Amygdala (tissue), 56 donors: ENCODE data around the gene SHKBP1.

Source experiments
- DNase-seq, 56 donors: peaks; one replicate each; lab custom pipeline; 2025; lab: John Stamatoyannopoulos, UW

The SHKBP1 gene

DNA sequence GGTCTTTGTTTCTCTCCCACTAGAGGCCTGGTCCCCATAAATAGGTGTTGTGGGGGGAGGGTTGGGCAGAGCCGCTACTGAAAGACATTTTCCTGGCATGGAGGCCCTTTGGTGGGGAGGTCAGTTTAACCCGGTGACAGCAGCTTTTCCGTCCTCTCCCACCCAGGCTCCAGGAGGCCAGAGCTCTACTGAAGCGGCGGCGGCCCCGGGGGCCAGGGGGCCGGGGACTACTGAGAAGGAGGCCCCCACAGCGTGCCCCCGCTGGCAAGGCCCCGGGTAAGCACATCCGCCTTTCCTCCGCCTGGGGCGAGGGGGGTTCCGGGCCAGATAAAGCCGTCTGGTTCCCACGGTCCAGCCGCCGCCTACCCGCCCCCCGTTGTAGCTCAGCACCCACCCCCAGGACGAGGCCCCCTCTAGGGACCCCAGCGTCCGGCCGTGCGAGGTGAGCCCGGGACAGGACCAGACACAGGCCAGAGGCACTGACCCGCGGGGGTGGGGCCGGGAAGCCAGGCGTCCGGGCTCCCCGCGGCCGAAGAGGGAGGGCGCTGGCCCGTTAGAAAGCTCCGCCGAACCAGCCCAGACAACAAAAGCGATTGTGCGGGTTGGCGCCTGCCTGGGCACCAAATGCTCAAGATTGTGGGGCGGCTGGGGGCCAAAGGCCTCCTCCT, 23.4 kb downstream of the SHKBP1 start:
- DNase-seq: peak in 22 of 56 donors; percentile 20 to 69 (median 40)

DNA sequence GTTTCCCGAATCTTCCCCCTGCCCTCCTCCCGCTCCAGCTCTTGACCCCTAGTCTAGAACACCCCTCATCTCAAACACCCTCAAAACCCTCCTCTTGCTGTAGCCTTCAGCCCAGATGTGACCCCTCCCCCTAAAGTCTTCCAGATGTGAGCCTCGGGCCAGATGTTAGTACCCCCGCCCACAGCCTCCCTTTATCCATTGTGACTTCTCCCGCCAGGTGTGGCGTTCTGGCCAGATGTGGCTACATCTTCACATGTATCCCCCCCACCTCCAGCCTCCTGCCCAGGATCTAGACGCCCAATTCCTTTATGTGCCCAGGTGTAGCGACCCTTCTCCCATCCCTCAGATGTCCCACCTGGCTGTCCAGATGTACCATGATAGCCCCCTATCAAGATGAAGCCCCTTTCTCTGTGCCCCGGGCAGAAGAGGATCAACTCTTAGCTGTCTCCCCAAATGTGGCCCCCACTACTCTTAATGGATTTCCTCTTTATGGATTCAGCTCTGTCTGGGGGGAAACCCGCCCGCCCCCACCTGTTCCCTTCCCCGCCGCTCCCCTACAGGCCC, 24.0 kb downstream of the SHKBP1 start:
- DNase-seq: no peak

DNA sequence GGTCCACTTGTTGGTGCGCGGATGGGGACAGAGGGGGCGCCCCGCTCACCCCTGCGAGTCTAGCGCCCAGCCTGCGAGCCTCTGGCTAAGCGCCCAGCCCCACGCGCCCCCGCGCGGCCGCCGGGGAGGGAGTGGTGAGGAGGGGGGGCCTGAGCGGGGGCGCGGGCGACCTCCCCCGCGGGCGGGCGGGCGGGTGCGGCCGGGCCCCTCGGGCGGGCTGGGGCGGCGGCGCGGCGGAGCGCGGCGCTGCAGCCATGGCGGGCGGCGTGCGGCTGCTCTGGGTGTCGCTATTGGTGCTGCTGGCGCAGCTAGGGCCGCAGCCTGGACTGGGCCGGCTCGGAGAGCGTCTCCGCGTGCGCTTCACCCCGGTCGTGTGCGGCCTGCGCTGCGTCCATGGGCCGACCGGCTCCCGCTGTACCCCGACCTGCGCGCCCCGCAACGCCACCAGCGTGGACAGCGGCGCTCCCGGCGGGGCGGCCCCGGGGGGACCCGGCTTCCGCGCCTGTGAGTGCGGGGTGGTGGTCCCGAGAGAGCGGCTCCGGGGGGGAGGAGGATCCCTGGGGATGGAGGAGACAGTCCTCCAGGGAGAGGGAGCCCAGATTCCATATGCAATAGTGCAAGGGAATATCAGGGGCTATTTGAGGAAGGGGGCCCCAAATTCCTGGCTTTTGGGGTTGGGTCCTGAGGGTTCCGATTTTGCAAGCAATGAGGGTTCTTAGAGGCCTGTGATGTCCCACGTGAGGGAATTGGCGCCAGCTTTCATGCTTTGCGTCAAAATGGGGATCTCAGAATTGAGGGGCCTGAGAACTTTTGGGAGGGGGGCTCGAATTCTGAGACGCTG, 24.7 kb downstream of the SHKBP1 start, which contains the start of gene LTBP4:
Gene LTBP4 (plus strand): TSS at position 236 of the 841 bp plus-strand sequence. CDS start 19 bp downstream, at position 255.
- DNase-seq: peak in 13 of 56 donors; percentile 13 to 59 (median 23)

DNA sequence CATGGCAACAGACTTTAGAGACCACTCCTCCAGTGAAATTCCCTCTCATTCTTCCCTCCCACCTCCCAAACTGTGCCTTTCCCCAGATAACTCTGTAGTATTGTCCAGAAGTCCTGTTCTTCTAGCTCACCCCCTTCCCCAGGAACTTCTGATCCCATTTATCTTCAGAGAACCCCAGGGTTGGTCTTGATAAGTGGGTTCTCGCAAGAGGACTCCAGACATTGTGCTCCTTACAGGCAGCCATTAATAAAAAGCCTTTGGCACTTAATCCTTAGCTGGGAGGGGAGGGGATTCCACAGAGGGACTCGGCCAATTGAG, 26.4 kb downstream of the SHKBP1 start:
- DNase-seq: no peak

DNA sequence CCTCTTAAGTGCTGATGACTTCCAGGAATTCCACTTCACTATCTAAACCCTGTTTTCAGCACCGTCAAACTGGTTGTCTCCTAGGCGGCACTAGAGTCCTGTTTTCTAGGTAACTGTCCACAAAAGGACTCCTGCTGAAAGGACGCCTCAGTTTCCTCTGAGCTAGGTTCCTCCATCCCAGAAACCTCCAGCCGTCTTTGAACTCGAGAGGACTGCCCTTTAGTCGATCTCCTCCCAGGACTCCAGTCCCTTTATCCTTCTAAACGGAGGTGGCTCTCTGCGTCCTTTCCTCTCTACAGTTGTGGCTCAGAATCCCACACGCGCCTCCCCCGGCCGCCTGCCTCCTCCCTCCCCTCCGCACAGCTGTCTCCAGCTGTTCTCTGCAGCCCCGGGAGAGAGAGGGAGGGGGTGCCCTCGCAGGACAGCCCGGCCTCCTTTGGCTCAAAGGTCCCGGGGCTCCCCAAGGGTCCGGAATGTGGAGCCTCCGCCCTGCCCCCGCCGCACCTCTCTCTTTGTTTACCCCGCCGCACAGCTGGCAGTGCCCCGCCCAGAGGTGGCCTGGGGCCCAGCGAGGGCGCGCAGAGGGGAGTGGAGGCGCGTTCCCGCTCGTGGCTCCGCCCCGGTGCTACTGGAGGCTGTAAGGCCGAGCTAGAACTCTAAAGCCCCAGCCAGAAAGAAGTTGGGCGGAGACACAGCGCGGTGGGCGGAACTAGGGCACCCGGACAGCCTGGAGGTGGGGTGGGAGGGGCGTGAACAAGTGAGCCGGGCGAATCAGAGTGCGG, 26.9 kb downstream of the SHKBP1 start:
- peak in 51 of 56 donors; percentile 22 to 94 (median 70) for DNase-seq

DNA sequence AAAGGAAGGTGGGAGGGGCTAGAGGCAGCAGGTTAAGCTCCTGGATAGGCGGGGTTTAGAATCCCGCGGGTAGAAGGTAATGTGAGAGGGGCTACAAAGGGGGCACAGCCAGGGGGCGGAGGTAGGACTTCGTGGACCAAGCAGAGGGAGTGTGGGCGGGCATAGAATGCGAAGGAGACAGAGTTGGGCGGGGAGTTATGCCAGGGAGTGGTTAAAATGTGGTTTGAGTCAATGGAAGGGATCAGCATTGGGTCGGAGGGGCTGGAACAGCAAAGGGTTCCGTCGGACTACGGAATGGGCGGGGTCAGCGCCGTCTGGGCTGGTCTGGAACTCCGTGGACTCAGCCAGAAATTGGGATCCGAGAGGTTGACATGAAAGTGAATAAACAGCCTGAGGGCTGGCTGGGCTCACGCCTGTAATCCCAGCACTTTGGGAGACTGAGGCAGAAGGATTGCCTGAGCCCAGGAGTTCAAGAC, 27.5 kb downstream of the SHKBP1 start:
- no peak for DNase-seq

DNA sequence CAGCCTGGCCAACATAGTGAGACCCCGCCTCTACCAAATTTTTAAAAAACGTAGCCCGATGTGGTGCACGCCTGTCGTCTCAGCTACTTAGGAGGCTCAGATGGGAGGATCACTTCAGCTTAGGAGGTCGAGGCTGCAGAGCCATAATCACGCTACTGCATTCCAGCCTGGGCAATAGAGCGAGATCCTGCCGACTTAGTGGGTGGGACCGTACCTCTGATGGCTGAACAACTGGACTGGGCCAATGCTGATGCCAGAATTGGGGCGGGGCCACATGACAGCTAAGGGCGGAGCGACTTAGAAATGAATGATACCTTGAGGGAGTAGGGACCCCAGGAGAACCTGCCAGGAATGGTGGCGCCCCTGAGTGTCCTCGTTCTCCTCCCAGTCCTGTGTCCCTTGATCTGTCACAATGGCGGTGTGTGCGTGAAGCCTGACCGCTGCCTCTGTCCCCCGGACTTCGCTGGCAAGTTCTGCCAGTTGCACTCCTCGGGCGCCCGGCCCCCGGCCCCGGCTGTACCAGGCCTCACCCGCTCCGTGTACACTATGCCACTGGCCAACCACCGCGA, 28.1 kb downstream of the SHKBP1 start:
- no peak for DNase-seq

DNA sequence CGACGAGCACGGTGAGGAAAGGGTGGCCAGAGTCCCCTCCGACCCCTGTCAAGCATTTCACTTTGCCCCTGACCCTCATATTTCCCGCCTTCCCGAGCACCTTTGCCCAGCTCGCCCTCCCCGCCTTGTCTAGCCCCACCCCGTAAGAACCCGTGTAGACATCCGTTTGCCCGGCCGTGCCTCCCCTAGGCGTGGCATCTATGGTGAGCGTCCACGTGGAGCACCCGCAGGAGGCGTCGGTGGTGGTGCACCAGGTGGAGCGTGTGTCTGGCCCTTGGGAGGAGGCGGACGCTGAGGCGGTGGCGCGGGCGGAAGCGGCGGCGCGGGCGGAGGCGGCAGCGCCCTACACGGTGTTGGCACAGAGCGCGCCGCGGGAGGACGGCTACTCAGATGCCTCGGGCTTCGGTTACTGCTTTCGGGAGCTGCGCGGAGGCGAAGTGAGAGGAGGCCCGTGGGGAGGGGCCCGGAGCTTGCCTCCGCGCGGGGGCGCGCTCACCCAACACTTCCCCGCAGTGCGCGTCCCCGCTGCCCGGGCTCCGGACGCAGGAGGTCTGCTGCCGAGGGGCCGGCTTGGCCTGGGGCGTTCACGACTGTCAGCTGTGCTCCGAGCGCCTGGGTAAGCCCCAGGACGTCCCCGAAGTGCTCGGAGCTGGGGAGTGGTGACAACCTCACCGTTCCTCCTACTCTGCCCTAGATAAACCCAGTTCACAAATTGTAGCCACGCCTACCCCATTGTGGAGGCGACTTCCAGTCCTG, 28.7 kb downstream of the SHKBP1 start:
- peak in 24 of 56 donors; percentile 15 to 65 (median 40) for DNase-seq

DNA sequence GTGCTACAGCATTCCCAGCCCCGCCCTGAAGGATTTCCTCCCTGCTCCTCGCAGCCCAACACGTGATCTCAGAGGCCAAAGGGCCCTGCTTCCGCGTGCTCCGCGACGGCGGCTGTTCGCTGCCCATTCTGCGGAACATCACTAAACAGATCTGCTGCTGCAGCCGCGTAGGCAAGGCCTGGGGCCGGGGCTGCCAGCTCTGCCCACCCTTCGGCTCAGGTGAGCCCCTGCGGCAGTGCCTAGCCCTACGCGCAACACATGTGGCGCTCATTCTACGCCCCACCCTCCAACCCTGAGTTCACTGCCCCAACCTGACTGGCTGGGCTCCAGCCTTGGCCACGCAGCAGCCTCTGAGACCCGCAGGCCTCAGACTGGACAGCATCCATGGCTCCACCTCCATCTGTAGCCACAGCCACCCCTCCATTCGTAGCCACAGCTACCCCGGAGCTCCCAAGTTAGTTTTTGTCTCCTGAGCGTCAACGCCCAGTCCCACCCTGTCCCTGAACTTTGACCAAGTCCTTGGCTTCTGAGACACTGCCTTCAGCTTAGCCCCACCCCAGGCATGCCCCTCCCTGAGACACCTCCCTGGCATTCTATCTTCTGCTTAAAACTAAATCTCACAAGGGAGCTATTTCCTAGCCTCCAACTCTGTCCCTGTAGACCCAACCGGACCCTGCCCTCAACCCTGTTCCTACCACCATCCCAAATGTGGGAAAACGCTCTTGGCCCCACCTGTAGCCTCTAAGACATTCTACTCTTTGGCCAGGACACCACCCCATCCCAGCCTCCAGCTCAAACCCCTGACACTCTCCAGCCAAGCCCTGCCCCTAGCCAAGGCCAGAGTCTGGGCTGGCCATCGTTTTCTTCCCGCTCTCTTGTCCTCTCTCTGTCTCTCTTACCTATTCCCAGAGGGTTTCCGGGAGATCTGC, 30.9 kb downstream of the SHKBP1 start:
- DNase-seq: no peak

DNA sequence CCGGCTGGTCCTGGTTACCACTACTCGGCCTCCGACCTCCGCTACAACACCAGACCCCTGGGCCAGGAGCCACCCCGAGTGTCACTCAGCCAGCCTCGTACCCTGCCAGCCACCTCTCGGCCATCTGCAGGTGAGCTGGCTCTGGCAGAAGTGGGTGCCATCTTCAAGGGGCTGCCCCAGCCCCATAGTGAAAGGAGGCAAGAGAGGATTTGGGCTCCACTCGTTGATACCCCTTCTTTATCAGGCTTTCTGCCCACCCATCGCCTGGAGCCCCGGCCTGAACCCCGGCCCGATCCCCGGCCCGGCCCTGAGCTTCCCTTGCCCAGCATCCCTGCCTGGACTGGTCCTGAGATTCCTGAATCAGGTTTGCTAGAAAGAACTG, 31.6 kb downstream of the SHKBP1 start:
- no peak for DNase-seq

DNA sequence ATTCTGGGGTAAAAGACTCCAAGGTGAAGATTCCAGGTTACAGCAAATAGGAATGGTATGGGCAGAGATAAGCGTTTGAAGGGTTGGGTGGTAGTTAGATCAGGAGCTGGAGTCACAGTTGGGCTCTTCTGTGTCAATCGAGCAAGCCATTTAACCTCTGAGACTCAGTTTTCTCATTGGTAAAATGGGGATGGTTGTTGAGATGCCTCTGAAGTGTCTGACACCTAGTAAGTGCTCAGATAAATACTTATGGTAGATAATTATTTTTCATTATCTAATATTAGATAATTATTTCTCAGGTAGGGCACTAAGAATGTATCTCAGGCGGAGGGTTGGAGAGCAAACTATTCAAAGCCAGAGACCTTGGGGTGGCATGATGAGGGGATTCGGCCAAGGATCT, 32.3 kb downstream of the SHKBP1 start:
- no peak for DNase-seq

DNA sequence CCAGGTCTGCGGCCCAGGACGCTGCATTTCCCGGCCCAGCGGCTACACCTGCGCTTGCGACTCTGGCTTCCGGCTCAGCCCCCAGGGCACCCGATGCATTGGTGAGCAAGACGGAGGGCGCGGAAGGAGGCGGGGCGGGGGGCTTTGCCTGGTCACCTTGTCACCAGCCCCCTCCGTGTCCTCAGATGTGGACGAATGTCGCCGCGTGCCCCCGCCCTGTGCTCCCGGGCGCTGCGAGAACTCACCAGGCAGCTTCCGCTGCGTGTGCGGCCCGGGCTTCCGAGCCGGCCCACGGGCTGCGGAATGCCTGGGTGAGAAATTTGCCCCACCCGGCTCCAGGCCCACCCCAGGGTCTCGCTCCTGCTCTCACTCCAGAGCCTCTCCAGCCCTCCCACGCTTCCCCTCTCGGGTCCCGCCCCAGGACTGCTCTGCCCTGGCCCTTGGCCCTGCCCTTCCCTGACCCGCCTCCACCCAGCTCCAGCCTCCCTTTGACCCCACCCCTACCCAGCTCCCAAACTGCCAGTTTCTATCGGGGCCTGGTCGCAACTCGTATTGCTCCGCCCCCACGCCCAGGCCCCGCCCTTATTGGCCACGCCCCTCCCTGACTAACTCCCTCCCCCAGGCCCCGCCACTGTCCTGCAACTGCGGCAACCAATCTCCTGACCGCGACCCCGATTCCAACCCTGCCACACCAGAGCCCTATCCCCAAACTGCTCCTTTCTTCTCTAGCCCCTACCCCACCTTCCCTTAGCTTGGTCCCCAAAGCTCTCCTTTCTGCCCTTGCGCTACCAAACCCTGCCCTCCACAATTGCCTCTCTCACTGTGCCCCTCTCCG, 33.1 kb downstream of the SHKBP1 start:
- peak in 38 of 56 donors; percentile 15 to 85 (median 50) for DNase-seq

DNA sequence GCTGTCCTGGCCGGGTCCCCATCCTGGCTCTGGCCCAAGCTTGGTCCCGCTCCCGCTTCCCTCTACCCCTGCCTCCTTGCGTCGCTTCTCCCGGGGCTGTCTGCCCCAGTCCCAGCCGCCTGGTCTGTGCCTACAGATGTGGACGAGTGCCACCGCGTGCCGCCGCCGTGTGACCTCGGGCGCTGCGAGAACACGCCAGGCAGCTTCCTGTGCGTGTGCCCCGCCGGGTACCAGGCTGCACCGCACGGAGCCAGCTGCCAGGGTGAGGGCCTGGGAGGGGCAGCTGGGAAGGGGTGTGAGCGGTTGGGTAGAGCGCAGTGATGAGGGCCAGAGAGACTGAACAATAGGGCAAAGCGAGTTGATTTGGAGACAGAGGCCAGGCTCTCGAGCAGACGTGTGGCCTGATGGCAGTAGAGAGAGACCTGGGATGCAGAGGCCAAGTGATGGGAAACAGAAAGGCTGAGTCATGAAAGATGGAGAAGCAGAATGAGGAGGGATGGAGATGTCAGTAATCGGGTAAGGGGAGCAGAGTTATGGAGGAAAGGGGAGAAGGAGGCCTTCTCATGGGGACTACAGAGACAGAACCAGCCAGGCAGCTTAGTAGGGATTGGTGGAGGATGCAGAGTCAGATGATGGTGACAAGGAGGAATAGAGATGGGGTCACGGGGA, 33.9 kb downstream of the SHKBP1 start:
- peak in 19 of 56 donors; percentile 16 to 68 (median 46) for DNase-seq

DNA sequence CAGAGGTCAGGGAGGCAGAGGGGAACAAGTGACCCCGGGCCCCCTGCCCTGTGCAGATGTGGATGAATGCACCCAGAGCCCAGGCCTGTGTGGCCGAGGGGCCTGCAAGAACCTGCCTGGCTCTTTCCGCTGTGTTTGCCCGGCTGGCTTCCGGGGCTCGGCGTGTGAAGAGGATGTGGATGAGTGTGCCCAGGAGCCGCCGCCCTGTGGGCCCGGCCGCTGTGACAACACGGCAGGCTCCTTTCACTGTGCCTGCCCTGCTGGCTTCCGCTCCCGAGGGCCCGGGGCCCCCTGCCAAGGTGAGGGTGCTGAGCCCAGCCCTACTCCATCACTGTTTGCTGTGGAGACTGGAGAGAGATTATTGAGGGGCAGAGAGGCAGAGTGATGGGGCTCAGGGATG, 34.4 kb downstream of the SHKBP1 start:
- no peak for DNase-seq

DNA sequence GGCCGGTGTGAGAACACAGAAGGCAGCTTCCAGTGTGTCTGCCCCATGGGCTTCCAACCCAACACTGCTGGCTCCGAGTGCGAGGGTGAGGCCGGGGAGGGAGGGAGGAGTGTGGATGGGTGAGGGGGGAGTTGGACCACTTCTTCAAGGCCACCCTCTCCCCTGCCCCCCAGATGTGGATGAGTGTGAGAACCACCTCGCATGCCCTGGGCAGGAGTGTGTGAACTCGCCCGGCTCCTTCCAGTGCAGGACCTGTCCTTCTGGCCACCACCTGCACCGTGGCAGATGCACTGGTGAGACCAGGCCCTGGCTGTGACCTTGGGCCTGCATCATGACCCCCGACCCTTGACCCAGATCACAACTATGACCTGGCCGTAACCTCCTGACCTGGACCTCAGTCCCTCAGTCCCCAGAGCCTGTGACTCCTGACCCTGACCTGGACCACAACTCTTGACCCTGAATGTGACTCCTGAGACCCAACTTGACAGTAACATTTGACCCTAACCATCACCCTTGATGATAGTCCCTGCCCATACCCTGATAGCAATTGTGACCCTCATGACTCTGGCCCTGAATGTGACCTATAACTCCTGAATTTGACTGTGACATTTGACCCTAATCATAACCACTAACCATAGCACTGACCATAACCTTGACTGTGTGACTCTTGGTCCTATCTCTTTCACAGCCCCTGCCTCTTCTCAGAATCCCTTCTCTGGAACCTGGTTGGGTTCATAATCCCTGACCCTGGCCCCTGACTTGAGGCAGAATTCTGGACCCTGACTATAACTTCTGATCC, 35.4 kb downstream of the SHKBP1 start:
- no peak for DNase-seq
